HepG2 (cell line): ENCODE results near the gene MIEF2. TPM values are rescaled to one million over a fixed set of nuclear protein-coding genes. Genes with fewer than 3 reads are reported as not detected.

Experiments used
- ATAC-seq: fragments of 200-7000 bp; cut with Tn5 transposase; 3 replicates; pipeline ENCODE4 v1.9.1; 2020; ENCODE audit warnings: mild to moderate bottlenecking, moderate library complexity
- BruUV-seq: library from RNA; stranded (reverse); fragments of 400-500 nt; replicated peaks from 2 replicates; lab custom pipeline; 2021; lab: Mats Ljungman, UMichigan
- CTCF ChIA-PET: fragments of 300-600 bp; formaldehyde crosslinking; extraction: SDS; loops from one replicate; lab custom pipeline; 2021; ENCODE audit warnings: low total read pairs, inconsistent platforms, low intra/inter-chr PET ratio; lab: Yijun Ruan, JAX
- POLR2A ChIA-PET: fragments of 350-600 bp; sonication (Branson Sonifier 250); formaldehyde crosslinking; loops from one replicate; lab custom pipeline; 2020; ENCODE audit warnings: antibody characterized with exemption, inconsistent platforms; lab: Yijun Ruan, JAX
- DNase-seq: peaks from one replicate; pipeline ENCODE4 v3.0.0-alpha.2; 2015; ENCODE audit warnings: low spot score
- FAIRE-seq: peaks from 3 replicates; lab custom pipeline; 2011; peaks lifted over from hg19 to GRCh38; lab: Jason Lieb, UNC
- H2AFZ ChIP-seq: one replicate; pipeline ENCODE4 v1.6.1; 2011; ENCODE audit warnings: low read length, inconsistent platforms
- H3K27ac ChIP-seq: fragments of 300-600 bp; 3 replicates; pipeline ENCODE4 v1.8.0; 2011; ENCODE audit warnings: mixed run types, mild to moderate bottlenecking, mixed read lengths, low read length, inconsistent platforms; ENCODE audit not compliant: insufficient read depth; ENCODE audit errors: extremely low read length
- H3K27me3 ChIP-seq, 2 experiments: fragments of 200-600 bp in 1 of 2; 2 replicates in 1 of 2; 3 replicates in 1 of 2; pipeline versions ENCODE4 v1.6.0 to v1.8.0; 2011; ENCODE audit warnings: low read length in 2 of 2, mild to moderate bottlenecking in 2 of 2, moderate library complexity in 2 of 2, inconsistent platforms in 1 of 2; ENCODE audit not compliant: insufficient read depth in 2 of 2, control insufficient read depth in 1 of 2
- H3K36me3 ChIP-seq, 2 experiments: fragments of 200-600 bp in 1 of 2; replicated peaks in 1 of 2; 2 replicates in 1 of 2; 3 replicates in 1 of 2; pipeline versions ENCODE4 v1.5.1 to v1.8.0; 2011; ENCODE audit warnings: low read length in 2 of 2, inconsistent platforms in 1 of 2; ENCODE audit not compliant: insufficient read depth in 2 of 2, control insufficient read depth in 1 of 2
- H3K4me1 ChIP-seq: 2 replicates; pipeline ENCODE4 v1.5.1; 2012; ENCODE audit warnings: low read length, inconsistent platforms; ENCODE audit not compliant: insufficient read depth
- H3K4me2 ChIP-seq: 2 replicates; pipeline ENCODE4 v1.6.0; 2011; ENCODE audit warnings: low read depth, low read length, inconsistent platforms
- H3K4me3 ChIP-seq, 3 experiments: fragments of 200-600 bp in 1 of 3; sonication (generic), shearing (Covaris generic) in 1 of 3; replicated peaks in 1 of 3; 2 replicates each; pipeline ENCODE4 v1.5.1; 2011 to 2016; ENCODE audit warnings: low read length in 3 of 3, inconsistent platforms in 2 of 3, low read depth in 2 of 3, mild to moderate bottlenecking in 2 of 3, control low read depth in 1 of 3, mixed read lengths in 1 of 3; ENCODE audit not compliant: insufficient read depth in 1 of 3
- H3K79me2 ChIP-seq: one replicate; pipeline ENCODE4 v1.6.1; 2011; ENCODE audit warnings: low read length, inconsistent platforms; ENCODE audit not compliant: insufficient read depth
- H3K9ac ChIP-seq: 2 replicates; pipeline ENCODE4 v1.6.0; 2011; ENCODE audit warnings: mild to moderate bottlenecking, low read depth, low read length, inconsistent platforms; ENCODE audit not compliant: insufficient read depth
- H3K9me3 ChIP-seq: 2 replicates; pipeline ENCODE4 v1.5.1; 2012; ENCODE audit warnings: mild to moderate bottlenecking, low read length
- H4K20me1 ChIP-seq: 2 replicates; pipeline ENCODE4 v1.6.0; 2011; ENCODE audit warnings: inconsistent platforms, mild to moderate bottlenecking, low read length, moderate library complexity; ENCODE audit not compliant: insufficient read depth
- ARID4A ChIP-seq: sonication (generic); formaldehyde crosslinking; IDR thresholded peaks from 2 replicates; pipeline ENCODE4 v1.5.0; 2020; ENCODE audit warnings: mild to moderate bottlenecking, missing genetic modification reagents, borderline replicate concordance
- FOXA1 ChIP-seq, 2 experiments: fragments of 450-650 bp in 1 of 2; sonication (generic) in 1 of 2; formaldehyde crosslinking in 1 of 2; IDR thresholded peaks; 2 replicates each; pipeline versions ENCODE4 v1.4.0 to v1.6.1; 2016 to 2020; ENCODE audit warnings: missing genetic modification reagents in 1 of 2
- KLF6 ChIP-seq: IDR thresholded peaks from 2 replicates; pipeline ENCODE4 v1.8.0; 2016; ENCODE audit warnings: missing biosample characterization, missing genetic modification reagents
- ZNF17 ChIP-seq: sonication (generic); formaldehyde crosslinking; IDR thresholded peaks from 2 replicates; pipeline ENCODE4 v1.5.0; 2020; ENCODE audit warnings: mild to moderate bottlenecking, missing genetic modification reagents
- WGBS: methylation state at CpG from one replicate; pipeline ENCODE4 v1.1.6; 2017; ENCODE audit warnings: low lambda C conversion rate; 5-methylcytosine and 5-hydroxymethylcytosine counted together
- in situ Hi-C: cut with HindIII; loops from 2 replicates; pipeline ENCODE4 v1.10.0; 2017; ENCODE audit warnings: low pct_unique_long_range_greater_than_20kb; ENCODE audit not compliant: extremely low pct_ligation_motif_present
- intact Hi-C: fragments of 100-400 bp; cut with micrococcal nuclease; formaldehyde crosslinking; loops from one replicate; pipeline ENCODE4 v1.10.0; 2022; ENCODE audit not compliant: unreplicated experiment
- polyA plus RNA-seq, 8 experiments: library from polyadenylated mRNA; depleted of rRNA in 3 of 8; stranded (reverse) in 7 of 8; unstranded in 1 of 8; fragments of >200 nt; fragmentation: Illumina TruSeq in 4 of 8; extraction: Trizol in 4 of 8; gene quantifications; 2 replicates each; pipeline versions ENCODE4 v1.2.1 to v1.2.3, GENCODE V29; 2011 to 2016; ENCODE audit warnings: low read depth in 4 of 8, missing spikeins in 1 of 8, mixed read lengths in 1 of 8; ENCODE audit not compliant: insufficient read depth in 1 of 8
- total RNA-seq, 5 experiments: library from RNA; depleted of rRNA; stranded (reverse); fragments of >200 nt; fragmentation: Illumina TruSeq; extraction: Trizol; gene quantifications; 2 replicates each; pipeline ENCODE4 v1.2.3, GENCODE V29; 2016; ENCODE audit warnings: low read depth in 1 of 5

Gene MIEF2
- total and polyA plus RNA-seq, 2 of the 13 experiments (the other 11 are each of a cell fraction or from before 2014, with no cell fraction given): 6.0 to 8.0 TPM

- H4K20me1 ChIP-seq: no peaks in the 10 kb centered on the region
- no peak overlapping the region for H3K4me3 ChIP-seq
- no TSS peak for BruUV-seq
- TF ChIP-seq KLF6 (CRISPR knock-in tag) (no peak), FOXA1 (IDR thresholded peaks at IDR 0.05) (no peak), FOXA1 (CRISPR knock-in tag; IDR thresholded peaks at IDR 0.05) (no peak), ARID4A (CRISPR knock-in tag) (no peak), ZNF17 (no peak)
- no peaks in the 10 kb centered on the region for H3K9me3 ChIP-seq
- no peak for FAIRE-seq
- no peak for DNase-seq
- no peaks in the 10 kb centered on the region for H3K79me2 ChIP-seq
- no peak; the same call in 2 of the 3 replicates for ATAC-seq
- WGBS: 94% methylated on average over 2 of the region's 4 CpGs
- CTCF ChIA-PET: no interaction called here
- no peak overlapping the region for H3K4me2 ChIP-seq
- peaks cover 39 to 75% of the 10 kb centered on the region in 2 experiments for H3K36me3 ChIP-seq
- H3K27ac ChIP-seq: no peak overlapping the region
- no peak overlapping the region for H3K9ac ChIP-seq
- POLR2A ChIA-PET: interaction anchor here (1.0 kb wide), 1 partner anchor 56 kb away, joined by 3 read pairs; no protein-coding TSS in a partner anchor
- H3K4me1 ChIP-seq: no peaks in the 10 kb centered on the region
- H2AFZ ChIP-seq: no peak overlapping the region
- in situ Hi-C loops: no loop called here
- H3K27me3 ChIP-seq: no peaks in the 10 kb centered on the region
- intact Hi-C loops: no loop called here
Measured at GRCh38 chr17:18280249-18280648, 19.8 kb downstream of the MIEF2 start.
